ENCODE measurements around the gene THSD4. TPM values are rescaled to one million over a fixed set of nuclear protein-coding genes. Genes with fewer than 3 reads are reported as not detected.
"Not testable (repeated sequence)": the region's sequence is repeated elsewhere in the genome, so short reads cannot be mapped to it uniquely, and the experiment has no call there.

Gene THSD4
- total RNA-seq, 1 donor from 2014 or later = 13.1 TPM

- no peak for DNase-seq (ENCODE audit: low read depth in 2 of 2)
Observed at GRCh38 chr15:71256934-71257664, 141.8 kb downstream of the THSD4 start.

DNA sequence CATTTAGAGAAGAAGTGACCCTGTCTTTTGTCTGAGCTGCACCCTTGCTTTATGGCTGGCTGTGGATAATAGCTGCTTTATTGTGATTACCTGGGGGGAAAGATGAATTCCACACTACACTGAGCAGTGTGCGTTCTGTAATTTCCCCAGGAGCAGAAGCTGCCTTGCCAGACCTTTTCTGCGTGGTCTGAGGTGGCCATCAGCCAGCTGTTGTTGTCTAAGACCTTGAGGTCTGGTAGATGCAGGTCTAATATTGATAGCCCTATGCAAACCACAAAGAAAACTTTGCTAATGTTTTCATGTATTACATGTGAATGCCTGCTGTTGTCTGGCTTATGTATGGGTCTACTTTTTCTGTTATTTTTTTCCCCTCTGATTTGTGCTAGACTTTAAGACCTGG lies 144.6 kb downstream of the THSD4 start:
- DNase-seq (ENCODE audit: low read depth in 2 of 2) = no peak

GRCh38 chr15:71261418-71261817 lies 146.1 kb downstream of the THSD4 start:
- no peak for DNase-seq (ENCODE audit: low read depth in 2 of 2)

DNA sequence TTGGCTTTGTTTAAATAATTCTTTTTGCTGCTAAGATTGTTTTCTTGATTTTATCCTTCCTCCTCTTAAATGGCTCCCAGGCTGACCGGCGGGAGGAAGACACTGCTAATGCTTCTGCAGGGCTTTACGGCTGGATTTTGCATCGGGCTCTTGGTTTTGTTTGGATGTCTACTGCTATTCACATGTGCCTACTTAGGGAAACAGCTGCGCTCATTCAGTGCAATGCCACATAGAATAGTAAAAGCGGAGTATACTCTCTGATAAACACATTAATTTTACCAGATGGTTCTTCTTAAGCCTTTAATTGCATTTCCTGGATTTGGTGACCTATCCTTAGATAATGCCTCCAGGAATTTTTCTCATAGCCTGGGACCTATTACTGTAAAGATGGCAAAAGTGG lies 146.6 kb downstream of the THSD4 start:
- peak in 1 of 2 donors; percentile 47 for DNase-seq (ENCODE audit: low read depth in 2 of 2)

- no peak for DNase-seq (ENCODE audit: low read depth in 2 of 2)
Observed at GRCh38 chr15:71262599-71262998, 147.3 kb downstream of the THSD4 start.

GRCh38 chr15:71265606-71266005 lies 150.3 kb downstream of the THSD4 start:
- not testable (repeated sequence) for DNase-seq (ENCODE audit: low read depth in 2 of 2)

- no peak for DNase-seq (ENCODE audit: low read depth in 2 of 2)
Observed at GRCh38 chr15:71271327-71271726, 156.1 kb downstream of the THSD4 start.

GRCh38 chr15:71272932-71273331 lies 157.7 kb downstream of the THSD4 start:
- DNase-seq (ENCODE audit: low read depth in 2 of 2) = no peak

DNA sequence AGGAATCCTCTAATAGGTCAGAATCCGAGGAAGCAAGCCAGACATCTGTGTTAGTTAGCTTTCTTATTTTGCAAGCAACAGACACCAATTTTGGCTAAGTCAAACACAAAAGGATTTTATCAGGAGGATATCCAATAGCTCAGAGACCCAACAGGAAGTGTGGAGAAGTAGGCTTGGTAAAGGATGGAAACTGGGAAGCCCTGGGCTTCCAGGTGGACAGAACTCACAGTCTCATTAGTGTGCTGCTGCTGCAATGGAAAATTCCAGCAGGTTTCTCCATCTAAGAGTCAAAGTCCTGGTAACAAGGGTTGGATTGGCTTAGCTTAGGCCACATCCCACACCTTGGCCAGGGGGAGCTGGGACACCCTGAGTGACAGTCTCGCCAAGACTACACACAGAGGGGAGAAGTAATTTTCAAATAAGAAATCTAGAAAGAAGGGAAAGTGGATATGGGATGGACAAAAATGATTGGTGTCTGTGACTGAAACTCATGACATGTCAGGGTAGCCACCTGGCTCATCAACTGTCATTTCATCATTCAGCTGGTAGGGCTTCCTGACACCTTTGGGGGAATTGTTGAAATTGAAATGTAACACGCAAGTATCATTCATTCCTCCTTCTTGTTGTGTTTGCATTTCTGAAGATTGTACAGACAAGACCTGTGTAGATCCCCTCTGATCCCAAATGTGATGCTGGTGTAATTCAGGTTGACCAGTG lies 158.6 kb downstream of the THSD4 start:
- DNase-seq (ENCODE audit: low read depth in 2 of 2) = peak in 1 of 2 donors; percentile 19

DNA sequence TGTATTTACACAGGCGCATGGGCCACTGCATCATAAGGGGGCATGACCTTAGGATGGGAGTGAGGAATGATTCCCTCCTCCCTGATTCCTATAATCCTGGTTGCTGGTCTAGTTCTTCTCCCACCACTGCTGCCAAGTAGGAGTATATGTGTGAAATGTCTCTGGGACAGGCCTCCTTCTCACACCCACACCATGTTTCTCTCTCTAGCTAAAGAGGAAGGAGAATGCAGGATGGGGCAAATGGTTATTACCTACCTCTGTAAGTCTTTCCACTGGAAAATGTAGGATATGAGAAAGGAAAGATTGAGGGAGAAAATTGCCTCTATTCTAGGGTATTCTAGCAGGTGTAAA lies 159.2 kb downstream of the THSD4 start:
- DNase-seq (ENCODE audit: low read depth in 2 of 2) = no peak

- DNase-seq (ENCODE audit: low read depth in 2 of 2) = peak in 1 of 2 donors; percentile 82
Observed at GRCh38 chr15:71275098-71275497, 159.8 kb downstream of the THSD4 start.

DNA sequence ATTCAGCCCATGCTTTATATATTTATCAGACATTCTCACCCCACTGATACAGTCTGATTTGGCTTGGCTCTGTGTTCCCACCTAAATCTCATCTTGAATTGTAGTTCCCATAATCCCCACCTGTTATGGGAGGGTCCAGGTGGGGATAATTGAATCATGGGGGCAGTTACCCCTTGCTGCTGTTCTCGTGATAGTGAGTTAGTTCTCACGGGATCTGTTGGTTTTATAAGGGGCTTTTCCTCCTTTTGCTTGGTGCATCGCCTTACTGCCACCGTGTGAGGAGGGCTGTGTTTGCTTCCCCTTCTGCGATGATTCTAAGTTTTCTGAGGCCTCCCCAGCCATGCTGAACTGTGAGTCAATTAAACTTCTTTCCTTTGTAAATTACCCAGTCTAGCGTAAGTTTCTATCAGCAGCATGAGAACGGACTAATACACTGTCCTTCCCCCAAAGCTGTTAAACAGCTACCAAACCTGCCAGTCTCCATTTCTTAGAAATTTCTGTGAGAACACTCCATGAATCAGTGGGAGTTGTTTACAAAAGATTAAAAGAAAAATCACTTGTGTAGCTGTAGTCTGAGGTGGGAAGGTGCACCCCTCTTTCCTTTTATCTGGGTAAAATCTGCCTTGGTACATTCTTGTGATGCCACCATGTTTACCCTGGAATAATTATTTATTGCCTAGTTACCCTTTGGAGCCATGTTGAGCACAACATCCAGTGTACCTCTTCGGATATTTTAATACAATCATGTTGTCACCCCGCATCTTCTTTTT lies 160.5 kb downstream of the THSD4 start:
- no peak for DNase-seq (ENCODE audit: low read depth in 2 of 2)

- DNase-seq (ENCODE audit: low read depth in 2 of 2) = no peak
Observed at GRCh38 chr15:71276336-71276665, 161.0 kb downstream of the THSD4 start.

DNA sequence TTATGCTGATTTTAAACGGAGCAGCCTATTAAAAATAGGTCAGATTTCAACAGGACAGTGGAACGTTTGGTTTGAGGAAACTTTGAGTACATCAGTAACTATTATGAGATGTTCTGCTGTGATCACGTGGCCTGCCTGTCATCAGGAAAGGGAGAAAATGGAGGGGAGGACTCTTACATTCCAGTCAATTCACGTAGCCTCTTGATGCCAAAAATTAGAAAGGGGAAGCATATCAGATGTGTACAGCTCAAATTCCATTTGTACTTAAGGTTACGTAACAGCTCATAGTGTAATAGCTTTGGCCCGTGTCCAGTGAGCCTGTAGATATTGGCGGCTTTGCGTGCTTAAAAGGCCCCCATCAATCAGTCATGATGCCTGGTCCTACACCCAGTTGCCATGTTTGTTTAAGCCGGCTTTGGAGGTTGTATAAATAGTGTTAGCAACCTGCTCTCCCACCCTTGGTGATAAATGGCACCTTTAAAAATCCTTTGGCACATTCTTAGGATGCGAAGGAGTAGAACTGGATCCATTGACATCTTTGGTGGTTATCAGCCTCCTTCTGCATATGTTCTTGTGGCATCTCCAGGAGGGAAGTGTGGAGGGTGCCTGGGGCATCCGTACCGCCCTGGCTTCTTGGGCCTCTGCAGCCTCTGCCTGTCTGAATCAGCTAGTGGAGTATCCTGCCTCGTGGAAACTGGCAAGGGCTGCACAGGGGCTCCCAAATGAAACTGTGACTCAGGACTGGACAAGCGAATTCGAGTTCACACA lies 163.9 kb downstream of the THSD4 start:
- peak; percentile 97 to 98 for DNase-seq (ENCODE audit: low read depth in 2 of 2)

DNA sequence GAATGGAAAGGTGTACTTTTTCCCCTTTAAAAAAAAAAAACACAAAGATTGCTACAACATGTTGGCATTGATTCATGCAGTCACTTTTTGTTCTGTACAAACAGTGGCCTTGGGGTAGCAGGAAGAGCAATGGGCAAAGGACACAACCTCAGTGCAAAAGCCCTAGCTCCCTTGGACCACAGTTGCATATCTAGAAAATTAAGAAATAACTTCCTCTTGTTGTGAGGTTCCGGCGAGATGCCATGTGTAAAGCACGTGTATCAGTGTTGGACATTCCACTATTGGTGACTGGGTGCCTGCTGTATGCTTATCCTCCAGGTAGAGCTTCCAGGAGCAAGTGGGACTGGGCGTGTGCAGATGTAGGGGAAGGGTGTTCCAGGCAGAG lies 164.5 kb downstream of the THSD4 start:
- DNase-seq (ENCODE audit: low read depth in 2 of 2) = peak in 1 of 2 donors; percentile 80

- no peak for DNase-seq (ENCODE audit: low read depth in 2 of 2)
Observed at GRCh38 chr15:71280206-71280605, 164.9 kb downstream of the THSD4 start.

- DNase-seq (ENCODE audit: low read depth in 2 of 2) = no peak
Observed at GRCh38 chr15:71281256-71281655, 166.0 kb downstream of the THSD4 start.

DNA sequence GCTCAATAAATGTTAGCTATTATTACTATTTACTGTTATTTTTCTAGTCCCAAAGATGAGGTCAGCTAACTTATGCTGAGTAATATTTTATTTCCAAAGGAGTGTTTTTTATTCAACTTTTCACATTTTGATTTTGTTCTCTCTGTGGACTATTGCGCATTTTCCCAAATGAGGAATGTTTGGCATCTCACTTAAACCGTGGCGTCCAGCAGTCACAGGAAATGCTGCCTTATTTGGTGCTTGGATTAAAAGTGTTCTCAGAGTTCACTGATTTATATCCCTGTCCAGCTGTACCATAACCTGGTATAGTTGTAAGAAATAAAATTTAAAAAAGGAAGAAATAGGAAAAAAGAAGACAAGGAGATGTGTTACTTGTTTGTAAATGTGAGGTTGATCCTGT lies 166.8 kb downstream of the THSD4 start:
- peak; percentile 32 to 60 for DNase-seq (ENCODE audit: low read depth in 2 of 2)

GRCh38 chr15:71288348-71288955 lies 173.2 kb downstream of the THSD4 start:
- DNase-seq (ENCODE audit: low read depth in 2 of 2) = peak in 1 of 2 donors; percentile 58

DNA sequence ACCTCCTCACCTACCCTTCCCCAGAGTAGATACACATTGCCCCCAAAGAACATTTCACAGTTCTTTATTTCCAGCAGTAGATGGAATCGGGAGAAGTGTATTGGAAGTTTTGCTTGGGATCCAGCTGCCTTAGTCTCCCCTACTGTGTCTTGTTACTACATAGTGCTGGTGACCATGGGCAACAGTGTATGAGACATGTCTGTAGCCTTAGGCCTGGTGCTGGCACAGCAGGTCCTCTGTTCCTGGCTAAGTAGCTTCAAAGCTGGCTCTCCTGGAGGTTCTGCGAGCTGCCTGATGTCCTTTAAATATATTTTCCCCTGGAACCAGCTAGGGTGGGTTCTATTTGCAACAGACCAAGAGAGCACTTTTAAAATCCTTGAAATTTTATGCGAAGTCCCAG lies 174.7 kb downstream of the THSD4 start:
- DNase-seq (ENCODE audit: low read depth in 2 of 2) = no peak

- DNase-seq (ENCODE audit: low read depth in 2 of 2) = peak in 1 of 2 donors; percentile 22
Observed at GRCh38 chr15:71290881-71291635, 175.8 kb downstream of the THSD4 start.
